ENCODE data around the gene PDLIM4.

The PDLIM4 gene

DNA sequence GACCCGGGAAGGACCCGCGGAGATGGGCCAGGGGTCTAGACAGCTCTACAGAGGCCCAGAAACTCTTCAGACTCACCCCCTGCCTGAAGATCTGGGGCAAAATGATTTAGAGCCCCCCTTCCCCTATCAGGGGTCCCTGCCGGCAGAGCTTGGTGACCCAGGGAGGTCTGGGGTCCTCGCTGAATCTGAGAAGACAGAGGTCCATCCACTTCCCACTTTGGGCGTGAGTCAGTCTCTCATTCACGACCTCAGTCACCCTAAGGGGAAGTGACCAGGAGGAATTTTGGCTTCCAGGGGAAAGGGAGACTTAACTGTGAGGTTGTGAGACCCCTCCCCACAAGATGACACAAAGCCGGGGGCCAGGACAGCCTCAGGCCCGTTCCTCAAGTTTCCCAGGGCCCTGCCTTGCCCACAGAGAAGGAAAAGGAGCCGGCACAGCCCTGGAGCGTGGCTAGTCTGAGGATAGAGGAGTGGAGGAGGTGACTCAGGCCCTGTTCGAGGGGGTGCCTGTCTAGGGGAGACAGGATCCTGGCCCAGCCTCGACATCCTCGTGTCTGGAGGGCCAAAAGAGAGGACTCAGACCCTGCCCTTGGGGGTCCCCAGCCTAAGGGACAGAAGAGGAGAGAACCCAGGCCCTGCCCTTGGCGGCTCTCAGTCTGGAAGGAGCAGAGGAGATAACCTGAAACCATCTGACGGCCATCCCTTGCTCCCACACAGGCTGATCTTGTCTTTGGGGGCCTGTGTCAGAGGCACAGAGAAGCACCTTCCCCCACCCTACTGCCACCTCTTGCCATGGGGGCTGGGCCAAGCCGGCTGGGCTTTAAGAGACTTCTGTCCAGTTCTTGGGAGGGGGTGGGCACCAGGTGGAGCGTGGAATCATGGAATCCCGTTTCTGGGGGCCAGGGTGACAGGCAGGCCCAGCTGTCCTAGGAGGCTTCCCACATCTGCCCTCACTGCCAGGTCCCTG is 889 bp downstream of the PDLIM4 start:
- Histone ChIP-seq H3K4me1 (ENCODE audit: low read depth, poor library complexity, severe bottlenecking) (no peaks in the 10 kb centered on the region), H3K36me3 (ENCODE audit: insufficient read depth) (no peaks in the 10 kb centered on the region), H4K20me1 (ENCODE audit: insufficient read depth) (no peaks in the 10 kb centered on the region), H3K4me2 (no peak overlapping the region), H3K4me3 (IDR thresholded peaks at IDR 0.05; ENCODE audit: insufficient read depth, low read depth, low read length) (no peak overlapping the region), H3K79me2 (ENCODE audit: insufficient read depth, low read depth) (no peaks in the 10 kb centered on the region), H3K27ac (no peak overlapping the region), H2AFZ (ENCODE audit: low read depth) (no peak overlapping the region), H3K9ac (no peak overlapping the region), H3K27me3 (ENCODE audit: insufficient read depth, low read depth) (no peaks in the 10 kb centered on the region)
- TF ChIP-seq, protein P1, sequence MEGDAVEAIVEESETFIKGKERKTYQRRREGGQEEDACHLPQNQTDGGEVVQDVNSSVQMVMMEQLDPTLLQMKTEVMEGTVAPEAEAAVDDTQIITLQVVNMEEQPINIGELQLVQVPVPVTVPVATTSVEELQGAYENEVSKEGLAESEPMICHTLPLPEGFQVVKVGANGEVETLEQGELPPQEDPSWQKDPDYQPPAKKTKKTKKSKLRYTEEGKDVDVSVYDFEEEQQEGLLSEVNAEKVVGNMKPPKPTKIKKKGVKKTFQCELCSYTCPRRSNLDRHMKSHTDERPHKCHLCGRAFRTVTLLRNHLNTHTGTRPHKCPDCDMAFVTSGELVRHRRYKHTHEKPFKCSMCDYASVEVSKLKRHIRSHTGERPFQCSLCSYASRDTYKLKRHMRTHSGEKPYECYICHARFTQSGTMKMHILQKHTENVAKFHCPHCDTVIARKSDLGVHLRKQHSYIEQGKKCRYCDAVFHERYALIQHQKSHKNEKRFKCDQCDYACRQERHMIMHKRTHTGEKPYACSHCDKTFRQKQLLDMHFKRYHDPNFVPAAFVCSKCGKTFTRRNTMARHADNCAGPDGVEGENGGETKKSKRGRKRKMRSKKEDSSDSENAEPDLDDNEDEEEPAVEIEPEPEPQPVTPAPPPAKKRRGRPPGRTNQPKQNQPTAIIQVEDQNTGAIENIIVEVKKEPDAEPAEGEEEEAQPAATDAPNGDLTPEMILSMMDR (conservative IDR thresholded peaks at IDR 0.05; ENCODE audit: low read depth, low read length) = no peak

DNA sequence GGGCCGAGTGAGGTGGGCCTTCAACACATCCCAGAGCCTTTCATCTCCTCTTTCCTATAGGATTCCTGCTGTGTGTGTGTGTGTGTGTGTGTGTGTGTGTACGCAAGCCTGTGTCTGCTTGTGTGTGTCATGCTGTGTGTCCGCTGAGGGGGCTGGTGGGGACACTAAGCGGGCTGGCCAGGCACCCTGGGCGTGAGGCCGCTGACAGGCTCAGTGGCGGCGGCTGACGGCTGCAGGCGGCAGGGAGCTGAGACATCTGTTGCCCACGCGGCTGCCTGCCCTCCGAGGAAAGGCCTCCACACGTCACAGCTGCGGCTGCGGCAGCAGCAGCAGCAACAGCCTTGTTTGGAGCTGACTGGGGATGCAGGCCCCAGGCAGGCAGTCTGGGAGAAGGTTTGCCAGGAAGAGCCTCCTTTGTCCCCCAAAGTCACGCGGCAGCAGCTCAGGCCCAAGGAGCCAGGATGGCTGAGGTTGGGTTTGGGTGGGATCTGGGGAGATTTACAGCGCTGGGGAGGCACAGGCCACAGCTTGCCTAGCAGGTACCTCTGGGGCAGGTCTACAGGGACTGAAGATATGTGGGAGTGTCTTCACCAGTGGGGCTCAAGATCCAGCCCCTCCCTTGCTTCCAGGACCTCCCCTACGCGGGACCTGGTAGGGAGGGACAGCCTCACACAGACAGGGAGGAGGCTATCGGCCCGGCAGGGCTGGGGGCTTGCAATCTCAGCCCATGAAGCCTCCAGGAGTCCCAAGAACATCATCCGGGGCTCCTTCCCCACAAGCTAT is 1.8 kb downstream of the PDLIM4 start:
- Histone ChIP-seq H3K4me3 (IDR thresholded peaks at IDR 0.05; ENCODE audit: insufficient read depth, low read depth, low read length) (no peak overlapping the region), H4K20me1 (ENCODE audit: insufficient read depth) (no peaks in the 10 kb centered on the region), H3K27ac (no peak overlapping the region), H3K36me3 (ENCODE audit: insufficient read depth) (no peaks in the 10 kb centered on the region), H3K9ac (no peak overlapping the region), H3K79me2 (ENCODE audit: insufficient read depth, low read depth) (no peaks in the 10 kb centered on the region), H3K27me3 (ENCODE audit: insufficient read depth, low read depth) (no peaks in the 10 kb centered on the region), H2AFZ (ENCODE audit: low read depth) (no peak overlapping the region), H3K4me1 (ENCODE audit: low read depth, poor library complexity, severe bottlenecking) (no peaks in the 10 kb centered on the region), H3K4me2 (no peak overlapping the region)
- TF ChIP-seq, protein P1 (conservative IDR thresholded peaks at IDR 0.05; ENCODE audit: low read depth, low read length) = no peak

DNA sequence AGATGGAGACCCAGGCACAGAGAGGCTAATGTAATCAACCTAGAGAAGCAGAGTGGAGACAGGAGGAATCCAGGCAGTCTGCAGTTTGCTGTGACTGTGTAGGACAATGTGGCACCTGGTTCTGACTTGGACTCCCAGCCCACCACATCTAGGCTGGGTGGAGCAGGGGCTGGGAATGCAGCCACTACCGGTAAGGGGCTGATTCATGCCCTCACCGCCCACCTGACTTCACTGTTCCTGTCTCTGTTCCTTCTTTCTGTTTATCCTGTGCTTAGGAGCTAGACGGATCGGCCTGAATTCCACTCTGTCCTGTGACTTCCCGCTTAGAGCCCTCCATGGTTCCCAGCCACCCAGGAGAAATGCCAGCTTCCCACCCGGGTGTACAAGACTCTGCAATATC is 2.6 kb downstream of the PDLIM4 start:
- Histone ChIP-seq H3K27me3 (ENCODE audit: insufficient read depth, low read depth) (no peaks in the 10 kb centered on the region), H2AFZ (ENCODE audit: low read depth) (no peak overlapping the region), H3K79me2 (ENCODE audit: insufficient read depth, low read depth) (no peaks in the 10 kb centered on the region), H3K4me3 (IDR thresholded peaks at IDR 0.05; ENCODE audit: insufficient read depth, low read depth, low read length) (no peak overlapping the region), H3K4me1 (ENCODE audit: low read depth, poor library complexity, severe bottlenecking) (no peaks in the 10 kb centered on the region), H3K4me2 (no peak overlapping the region), H3K36me3 (ENCODE audit: insufficient read depth) (no peaks in the 10 kb centered on the region), H4K20me1 (ENCODE audit: insufficient read depth) (no peaks in the 10 kb centered on the region), H3K9ac (no peak overlapping the region), H3K27ac (no peak overlapping the region)
- TF ChIP-seq, protein P1 (conservative IDR thresholded peaks at IDR 0.05; ENCODE audit: low read depth, low read length) = no peak

DNA sequence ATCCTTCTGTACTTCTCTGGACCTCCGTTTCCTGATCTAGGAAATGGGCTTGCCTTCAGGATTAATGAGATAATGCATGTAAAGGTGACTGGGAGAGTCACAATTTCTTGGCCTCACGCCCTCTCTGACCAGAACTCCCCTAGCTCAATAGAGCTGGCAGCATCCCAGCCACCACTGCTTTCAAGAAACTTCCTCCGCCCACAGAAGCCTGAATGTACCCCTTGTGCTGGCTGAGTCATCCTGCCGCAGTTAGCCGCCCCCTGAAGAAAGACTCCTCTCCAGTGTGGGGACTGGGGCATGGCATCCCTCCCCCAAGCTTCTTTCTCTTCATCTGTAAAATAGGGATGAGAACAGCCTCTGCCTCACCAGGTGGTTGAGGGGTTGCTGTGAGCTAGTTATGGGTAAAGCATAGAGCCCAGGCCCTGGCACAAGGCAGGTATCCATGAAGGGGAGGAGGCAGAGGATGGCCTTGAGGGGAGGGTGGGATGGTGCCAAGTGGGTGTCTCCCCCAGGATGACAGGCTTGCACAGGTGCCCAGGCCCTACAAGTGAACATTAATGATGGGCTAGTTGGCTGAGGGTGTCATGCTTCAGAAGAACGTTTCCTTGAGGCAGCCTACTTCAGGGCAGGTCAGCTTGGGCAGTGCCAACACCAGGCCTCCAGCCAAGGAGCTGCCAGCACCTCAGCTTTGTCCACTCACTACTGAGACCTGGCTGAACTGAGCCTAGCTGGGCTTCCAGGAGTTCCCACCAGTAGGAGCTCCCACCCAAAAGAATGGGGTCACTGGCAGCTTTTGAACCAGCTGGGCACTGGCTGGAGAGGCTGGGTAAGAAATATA is 3.4 kb downstream of the PDLIM4 start:
- TF ChIP-seq, protein P1 (conservative IDR thresholded peaks at IDR 0.05; ENCODE audit: low read depth, low read length) = no peak
- no peak overlapping the region for H2AFZ ChIP-seq (ENCODE audit: low read depth)
- no peaks in the 10 kb centered on the region for H3K27me3 ChIP-seq (ENCODE audit: insufficient read depth, low read depth)
- no peaks in the 10 kb centered on the region for H4K20me1 ChIP-seq (ENCODE audit: insufficient read depth)
- H3K4me2 ChIP-seq = no peak overlapping the region
- no peaks in the 10 kb centered on the region for H3K79me2 ChIP-seq (ENCODE audit: insufficient read depth, low read depth)
- H3K4me1 ChIP-seq (ENCODE audit: low read depth, poor library complexity, severe bottlenecking) = no peaks in the 10 kb centered on the region
- no peaks in the 10 kb centered on the region for H3K36me3 ChIP-seq (ENCODE audit: insufficient read depth)
- no peak overlapping the region for H3K27ac ChIP-seq
- H3K9ac ChIP-seq = no peak overlapping the region
- H3K4me3 ChIP-seq (IDR thresholded peaks at IDR 0.05; ENCODE audit: insufficient read depth, low read depth, low read length) = no peak overlapping the region
